PC-3 (cell line): ENCODE data around the gene CCDC197.

ENCODE experiments used
- CTCF ChIP-seq: fragments of 300-600 bp; sonication (generic); conservative IDR thresholded peaks from 2 replicates; pipeline ENCODE4 v1.5.1; 2017; ENCODE audit warnings: antibody characterized with exemption, low read depth, mild to moderate bottlenecking, low read length
- EZH2 ChIP-seq: fragments of 300-600 bp; sonication (generic); IDR thresholded peaks from one replicate; pipeline ENCODE4 v1.6.1; 2017; ENCODE audit warnings: antibody characterized with exemption, mild to moderate bottlenecking, low read length; ENCODE audit not compliant: unreplicated experiment
- EZH2phosphoT487 ChIP-seq: fragments of 300-600 bp; sonication (generic); IDR thresholded peaks from 2 replicates; pipeline ENCODE4 v1.6.1; 2018; ENCODE audit warnings: mild to moderate bottlenecking, antibody characterized with exemption, low read length, borderline replicate concordance

DNA sequence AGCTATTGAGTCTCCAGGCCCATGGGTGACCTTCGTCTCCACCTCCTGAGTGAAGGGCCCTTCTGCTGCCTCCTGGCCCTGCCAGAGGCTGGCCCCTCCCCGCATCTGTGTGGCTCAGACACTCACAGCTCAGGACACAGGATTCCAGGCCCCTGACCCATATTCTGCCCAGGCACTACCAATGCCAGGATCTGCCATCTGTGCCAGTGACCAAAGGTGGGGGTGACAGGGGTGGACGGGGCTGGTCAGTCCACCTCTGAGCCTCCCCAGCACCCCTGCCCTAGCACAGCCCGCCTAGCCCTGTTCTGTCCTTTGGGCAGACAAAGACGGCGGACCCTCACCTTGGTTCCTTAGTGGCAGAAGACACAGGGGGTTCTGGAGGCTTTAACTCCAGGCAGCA lies 23.5 kb upstream of the CCDC197 start:
- TF ChIP-seq CTCF (no peak), EZH2 (no peak), EZH2phosphoT487 (no peak)
